NCI-H774 (cell line): ENCODE data around the gene GSTM1.
"Not testable (repeated sequence)": the region's sequence is repeated elsewhere in the genome, so short reads cannot be mapped to it uniquely, and the experiment has no call there.

ENCODE experiments used
- DNase-seq: peaks from one replicate; lab custom pipeline; 2025; lab: John Stamatoyannopoulos, UW

Gene GSTM1

DNA sequence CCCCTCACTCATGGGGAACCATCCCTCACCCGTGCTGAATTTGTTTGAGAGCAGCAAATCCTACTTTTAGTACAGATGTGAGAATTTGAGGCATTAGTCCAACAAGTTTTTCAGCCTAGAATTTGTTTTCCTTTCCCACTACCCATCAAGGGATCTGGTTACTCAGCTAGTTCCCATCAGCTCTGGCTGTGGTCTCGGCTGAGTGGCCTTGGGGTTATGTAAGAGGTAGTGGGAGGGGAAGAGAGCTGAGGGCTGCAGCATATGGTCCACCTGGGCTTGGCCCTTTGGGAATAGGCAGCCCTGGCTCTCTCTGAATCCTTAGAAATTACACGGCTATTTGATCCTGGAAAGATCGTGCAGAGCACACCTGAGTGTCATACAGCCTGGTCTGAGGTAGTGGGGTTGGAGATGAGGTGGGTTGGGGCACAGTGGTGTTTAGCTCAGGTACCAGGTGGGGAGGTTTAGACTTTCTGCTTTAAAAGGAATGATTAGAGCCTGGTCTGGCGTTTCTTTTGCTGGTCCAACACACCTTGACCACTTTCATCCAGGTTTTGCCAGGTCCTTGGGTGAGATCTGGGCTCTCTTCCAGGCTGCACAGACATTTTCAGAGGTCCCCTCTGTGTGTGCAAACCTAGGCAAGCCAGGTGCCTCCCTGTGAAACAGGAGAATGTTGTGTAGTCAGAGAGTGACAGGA lies 27.5 kb upstream of the GSTM1 start:
- DNase-seq: no peak

DNA sequence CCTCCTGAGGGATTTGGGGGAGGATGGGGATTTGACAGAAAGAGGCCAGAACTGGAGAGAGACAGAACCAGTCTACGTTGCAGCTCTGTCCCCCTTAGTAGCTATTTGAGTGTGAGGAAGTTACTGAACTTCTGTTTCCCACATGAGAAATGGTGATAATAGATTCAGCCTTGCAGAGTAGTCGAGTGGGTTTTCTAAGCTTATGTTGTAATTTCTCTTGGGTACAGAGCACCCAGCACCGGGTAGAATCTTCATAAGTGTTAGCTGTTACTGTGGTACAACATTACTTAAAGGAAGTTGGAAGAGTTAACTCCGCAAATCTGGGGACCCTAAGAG lies 27.0 kb upstream of the GSTM1 start:
- DNase-seq: not testable (repeated sequence)

- no peak for DNase-seq
Measured at GRCh38 chr1:109661391-109661790, 26.2 kb upstream of the GSTM1 start.

DNA sequence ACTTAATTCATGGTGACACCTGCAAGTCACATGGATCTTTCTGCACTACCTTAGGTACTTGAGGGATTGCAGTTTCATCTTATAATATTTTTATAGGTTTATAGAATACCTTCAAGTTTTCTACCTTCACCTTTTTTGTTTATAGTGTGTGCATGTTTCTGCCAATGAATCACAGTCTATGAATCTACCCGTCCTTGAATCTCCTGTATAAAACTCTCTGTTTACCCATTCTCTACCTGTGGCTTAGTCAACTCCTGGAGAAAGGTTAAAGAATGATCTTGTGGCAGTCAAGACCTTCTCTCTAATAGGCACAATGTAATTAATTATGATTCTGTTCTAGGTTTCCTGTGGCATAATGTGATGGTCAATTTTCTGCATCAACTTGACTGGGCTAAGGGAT lies 22.9 kb upstream of the GSTM1 start:
- no peak for DNase-seq

DNA sequence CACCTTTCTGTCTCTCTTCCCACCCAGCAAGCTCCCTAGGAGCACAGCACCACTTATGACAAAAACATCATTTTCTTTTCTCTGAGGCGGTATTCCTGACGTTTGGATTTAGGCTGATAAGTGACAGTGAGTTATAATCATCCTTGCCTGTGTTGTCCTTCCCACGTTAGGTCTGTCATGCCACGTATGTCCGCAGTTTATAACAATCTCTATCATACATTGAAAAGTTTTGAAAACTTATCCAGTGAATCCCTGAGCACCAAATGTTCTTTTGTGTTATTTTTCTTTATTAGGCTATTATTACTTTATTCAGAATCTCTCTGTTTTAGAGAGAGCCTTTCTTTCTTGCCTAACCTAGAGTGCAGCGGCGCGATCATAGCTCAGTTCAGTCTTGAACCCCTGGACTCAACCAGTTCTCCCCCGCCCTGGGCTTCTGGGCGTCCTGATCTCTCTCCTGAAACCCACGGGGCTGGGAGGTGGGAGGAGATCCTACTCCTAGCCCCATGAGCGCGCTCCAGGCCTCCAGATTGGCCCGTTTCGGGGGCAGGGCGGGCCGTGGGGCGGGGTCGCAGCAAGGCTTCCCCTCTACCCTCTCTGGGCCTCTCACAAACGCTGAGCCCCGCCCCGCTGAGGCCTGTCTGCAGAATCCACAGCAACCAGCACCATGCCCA lies 20.0 kb upstream of the GSTM1 start, which contains the start of gene GSTM2:
Gene GSTM2, plus strand, starts transcription at position 606 of the 671 bp plus-strand sequence. Its CDS starts 59 bp downstream, at position 665.
- DNase-seq: peak; percentile 57

GRCh38 chr1:109668123-109668775 lies 19.4 kb upstream of the GSTM1 start:
- no peak for DNase-seq

- no peak for DNase-seq
Measured at GRCh38 chr1:109669246-109669948, 18.2 kb upstream of the GSTM1 start.

GRCh38 chr1:109669949-109670302 lies 17.7 kb upstream of the GSTM1 start:
- DNase-seq: not testable (repeated sequence)

GRCh38 chr1:109671067-109671466 lies 16.6 kb upstream of the GSTM1 start:
- no peak for DNase-seq

DNA sequence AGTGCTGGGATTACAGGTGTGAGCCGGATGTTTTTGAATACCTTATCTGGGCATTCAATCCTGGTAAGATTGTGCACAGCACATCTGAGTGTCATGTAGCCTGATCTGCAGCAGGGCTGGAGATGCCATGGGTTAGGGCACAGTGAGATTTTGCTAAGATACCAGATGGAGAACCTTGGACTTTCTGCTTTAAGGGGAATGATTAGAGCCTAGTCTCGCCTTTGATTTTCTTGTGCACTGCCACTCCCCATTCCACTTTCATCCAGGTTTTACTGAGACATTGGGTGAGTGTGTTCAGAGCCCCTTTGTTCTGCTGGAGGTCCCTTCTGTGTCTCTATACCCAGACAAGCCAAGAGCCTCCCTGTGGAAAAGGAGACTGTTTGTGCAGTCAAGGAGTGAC lies 13.8 kb upstream of the GSTM1 start:
- not testable (repeated sequence) for DNase-seq

- not testable (repeated sequence) for DNase-seq
Measured at GRCh38 chr1:109676683-109677381, 10.8 kb upstream of the GSTM1 start.

DNA sequence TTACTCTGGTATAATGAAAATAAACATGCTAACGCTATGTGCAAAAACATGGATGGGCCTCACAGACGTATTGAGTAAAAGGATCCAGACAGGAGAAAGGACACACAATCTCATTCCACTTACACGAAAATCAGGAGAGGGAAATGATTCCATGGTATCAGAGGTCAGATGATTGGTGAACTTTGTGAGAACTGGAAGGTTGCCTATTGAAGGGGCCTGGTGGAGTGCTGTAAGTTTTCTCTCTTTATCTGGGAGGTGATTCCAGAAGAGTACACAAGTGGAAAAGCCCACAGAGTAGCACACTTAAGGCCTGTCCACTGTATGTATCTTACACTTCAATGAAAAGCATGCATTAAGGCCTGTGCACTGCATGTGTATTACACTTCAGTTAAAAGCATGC lies 10.2 kb upstream of the GSTM1 start:
- no peak for DNase-seq

- not testable (repeated sequence) for DNase-seq
Measured at GRCh38 chr1:109678637-109679036, 9.0 kb upstream of the GSTM1 start.

GRCh38 chr1:109684777-109685176 lies 2.8 kb upstream of the GSTM1 start:
- DNase-seq: not testable (repeated sequence)

GRCh38 chr1:109685399-109685798 lies 2.2 kb upstream of the GSTM1 start:
- not testable (repeated sequence) for DNase-seq

DNA sequence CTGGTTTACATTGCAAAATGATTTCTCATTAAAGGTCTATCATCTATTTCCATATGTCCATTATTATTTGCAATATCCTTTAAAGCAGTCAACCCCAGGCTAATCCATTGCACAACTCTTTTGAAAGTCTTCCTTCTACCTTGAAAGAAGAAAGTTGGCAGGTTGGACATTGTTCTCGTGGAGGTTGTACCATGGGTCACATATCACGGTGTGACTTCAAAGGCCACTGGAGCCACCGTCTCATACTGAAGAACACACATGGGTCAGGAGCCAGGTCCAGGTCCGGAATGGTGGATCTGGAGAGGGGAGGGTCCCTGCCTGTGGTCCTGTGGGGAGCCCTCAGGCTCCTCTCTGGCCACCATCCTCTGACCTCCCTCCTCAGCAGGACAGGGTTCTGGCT lies 1.7 kb upstream of the GSTM1 start:
- DNase-seq: not testable (repeated sequence)

DNA sequence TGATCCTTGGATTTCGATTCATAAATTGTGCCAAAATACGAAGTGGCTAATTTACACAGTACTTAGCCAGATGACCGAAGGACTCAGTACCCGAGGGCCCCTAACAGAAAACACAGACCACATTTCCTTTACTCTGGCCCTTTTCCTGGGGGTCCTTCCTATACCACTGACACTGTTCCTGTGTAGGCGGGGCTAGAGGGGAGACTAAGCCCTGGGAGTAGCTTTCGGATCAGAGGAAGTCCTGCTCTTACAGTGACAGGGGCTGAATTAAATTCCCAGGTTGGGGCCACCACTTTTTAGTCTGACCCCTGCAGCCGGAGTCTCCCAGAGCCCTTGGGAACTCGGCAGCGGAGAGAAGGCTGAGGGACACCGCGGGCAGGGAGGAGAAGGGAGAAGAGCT lies 508 bp upstream of the GSTM1 start:
- DNase-seq: not testable (repeated sequence)

DNA sequence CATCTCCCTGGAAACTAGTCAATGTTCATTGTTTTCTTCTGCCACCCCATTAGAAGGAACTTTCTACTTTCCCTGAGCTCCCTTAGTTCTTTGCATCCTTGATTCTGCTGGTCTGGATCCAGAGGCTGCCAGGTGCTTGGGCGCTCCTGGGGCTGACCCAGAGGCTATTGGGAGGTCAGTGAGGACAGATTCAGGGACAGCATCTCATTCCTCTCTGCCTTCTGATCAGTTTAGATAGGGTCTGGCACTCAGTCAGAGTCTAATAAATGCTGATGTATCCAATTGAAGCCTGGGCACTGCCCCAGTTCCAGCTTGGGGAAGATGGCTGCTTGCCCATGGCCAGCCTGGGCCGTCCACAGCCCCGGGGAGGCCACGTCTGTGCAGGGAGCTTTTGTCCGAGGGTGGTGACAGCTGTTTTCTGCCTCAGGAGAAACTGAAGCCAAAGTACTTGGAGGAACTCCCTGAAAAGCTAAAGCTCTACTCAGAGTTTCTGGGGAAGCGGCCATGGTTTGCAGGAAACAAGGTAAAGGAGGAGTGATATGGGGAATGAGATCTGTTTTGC lies 2.3 kb downstream of the GSTM1 start:
- DNase-seq: no peak

DNA sequence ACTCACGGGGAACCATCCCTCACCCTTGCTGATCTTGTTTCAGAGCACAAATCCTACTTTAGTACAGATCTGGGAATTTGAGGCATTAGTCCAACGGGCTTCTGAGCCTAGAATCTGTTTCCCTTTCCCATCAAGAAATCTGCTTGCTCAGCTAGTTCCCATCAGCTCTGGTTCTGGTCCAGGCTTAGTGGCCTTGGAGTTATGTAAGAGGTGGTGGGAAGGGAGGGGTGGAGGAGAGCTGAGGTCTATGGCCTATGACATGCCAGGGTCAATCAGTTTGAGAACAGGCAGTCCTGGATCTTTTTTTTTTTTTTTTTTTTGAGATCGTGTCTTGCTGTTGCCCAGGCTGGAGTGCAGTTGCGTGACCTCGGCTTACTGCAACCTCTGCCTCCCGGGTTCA lies 4.1 kb downstream of the GSTM1 start:
- DNase-seq: no peak

DNA sequence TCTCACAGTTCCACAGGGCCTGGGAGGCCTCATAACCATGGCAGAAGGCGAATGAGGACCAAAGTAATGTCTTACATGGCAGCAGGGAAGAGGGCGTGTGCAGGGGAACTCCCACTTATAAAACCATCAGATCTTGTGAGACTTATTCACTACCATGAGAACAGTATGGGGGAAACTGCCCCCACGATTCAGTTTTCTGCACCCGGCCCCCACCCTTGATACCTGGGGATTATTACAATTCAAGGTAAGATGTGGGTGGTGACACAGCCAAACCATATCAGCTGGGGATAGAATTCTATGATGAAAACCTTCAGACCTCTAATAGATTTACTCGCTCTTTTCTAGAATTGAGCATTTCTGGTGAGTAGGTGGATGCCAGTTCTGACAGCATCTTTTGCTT lies 6.8 kb downstream of the GSTM1 start:
- not testable (repeated sequence) for DNase-seq

DNA sequence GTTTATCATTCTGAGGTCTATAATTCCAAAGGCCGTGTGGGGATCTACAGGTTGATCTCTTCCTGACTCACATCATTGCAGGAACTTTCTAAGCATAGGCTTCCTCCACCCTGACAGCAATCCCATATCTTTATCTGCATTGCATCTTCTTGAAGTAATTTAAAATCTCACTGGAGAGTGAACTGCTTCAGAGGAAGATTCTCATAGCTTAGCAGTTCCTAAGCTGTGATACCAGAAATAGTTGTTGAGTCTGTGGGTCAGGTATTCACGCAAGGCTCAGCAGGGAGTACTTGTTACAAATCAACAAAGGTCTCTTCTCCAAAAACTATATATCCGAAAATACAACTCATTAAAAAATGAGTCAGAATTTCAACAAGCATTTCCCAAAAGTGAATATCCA lies 7.5 kb downstream of the GSTM1 start:
- not testable (repeated sequence) for DNase-seq

DNA sequence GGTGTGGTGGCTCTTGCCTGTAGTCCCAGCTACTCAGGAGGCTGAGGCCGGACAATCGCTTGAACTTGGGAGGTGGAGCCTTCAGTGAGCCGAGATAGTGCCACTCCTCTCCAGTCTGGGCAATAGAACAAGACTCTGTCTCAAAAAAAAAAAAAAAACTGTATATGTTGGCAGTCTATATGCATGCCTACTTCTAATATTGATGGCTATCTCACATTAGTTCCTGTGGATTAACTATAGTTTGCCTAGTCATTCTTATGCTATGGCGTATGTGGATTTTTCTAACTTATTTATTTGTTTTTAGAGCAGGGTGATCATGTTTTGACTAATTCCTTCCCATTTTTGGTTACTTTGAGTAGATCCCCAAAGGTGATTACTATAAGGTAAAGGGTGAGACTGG lies 9.4 kb downstream of the GSTM1 start:
- no peak for DNase-seq
